ENCODE results near the gene BCR.
A peak's percentile ranks its signal among the peaks of the same experiment; 100 is the strongest.

The BCR gene

DNA sequence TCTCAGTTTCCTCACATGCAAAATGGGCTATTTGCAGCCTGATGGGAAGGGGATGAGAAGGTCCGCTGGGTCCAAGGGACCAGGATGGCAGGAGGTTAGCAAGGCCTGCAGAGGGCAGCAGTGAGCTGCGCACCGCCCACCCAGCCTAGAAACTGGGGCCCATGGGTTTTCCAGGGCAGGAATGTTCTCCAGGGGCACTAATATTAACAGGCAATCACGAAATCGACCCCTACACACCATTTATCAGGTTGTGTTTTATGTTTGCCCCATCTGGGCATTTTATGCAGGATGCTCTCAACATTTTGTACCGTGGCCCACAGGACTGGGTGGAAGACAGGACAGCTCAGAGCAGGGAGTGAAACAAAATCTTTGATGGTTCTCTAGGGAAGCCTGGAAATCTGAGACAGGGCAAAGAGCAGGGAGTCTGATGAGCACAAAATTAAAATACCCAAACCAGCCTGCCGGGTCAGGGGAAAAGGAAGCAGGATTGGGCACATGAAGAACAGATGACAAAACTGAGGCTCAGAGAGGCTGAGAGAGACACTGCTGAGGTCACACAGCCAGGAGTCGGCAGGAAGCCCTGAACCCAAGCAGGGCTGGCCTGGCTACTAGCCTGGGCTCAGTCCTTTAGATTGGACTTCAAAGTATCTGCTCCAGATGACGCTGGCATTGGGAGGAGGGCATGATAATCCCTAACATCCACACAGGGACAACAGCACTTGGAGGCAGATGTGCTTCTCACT is 1.6 kb upstream of the BCR start:
- Histone ChIP-seq H3K79me2 (ENCODE audit: control insufficient read depth, insufficient read depth, low read length, poor library complexity) (peaks cover 23% of the 10 kb centered on the region), H3K4me3 (ENCODE audit: low read depth, low read length) (no peak overlapping the region), H3K36me3 (ENCODE audit: control insufficient read depth in 1 of 2, insufficient read depth in 2 of 2, low read length in 2 of 2) (peaks cover 11 to 13% of the 10 kb centered on the region in 2 experiments), H3K14ac (ENCODE audit: low read length) (no peak overlapping the region), H3K4me2 (ENCODE audit: low read length) (no peak overlapping the region), H2AFZ (ENCODE audit: insufficient read depth, low read length, poor library complexity) (no peak overlapping the region), H4K91ac (ENCODE audit: low read depth, low read length) (no peak overlapping the region), H3K4me1 (ENCODE audit: control insufficient read depth in 1 of 2, insufficient read depth in 2 of 2, low read length in 2 of 2) (peaks cover 35 to 44% of the 10 kb centered on the region in 2 experiments), H3K18ac (ENCODE audit: low read length) (no peak overlapping the region), H3K79me1 (ENCODE audit: low read length) (peaks cover 28% of the 10 kb centered on the region), H3K9ac (ENCODE audit: low read length) (no peak overlapping the region), H3K9me3 (ENCODE audit: insufficient read depth, low read depth, low read length) (peaks cover 17% of the 10 kb centered on the region), H2BK12ac (ENCODE audit: low read length) (no peak overlapping the region), H3K23ac (ENCODE audit: low read length) (no peak overlapping the region), H3K27ac (ENCODE audit: low read depth, low read length) (no peak overlapping the region), H3K27me3 (ENCODE audit: insufficient read depth, low read length) (no peaks in the 10 kb centered on the region), H4K12ac (ENCODE audit: low read depth, low read length) (no peak overlapping the region), H4K8ac (ENCODE audit: low read depth, low read length) (no peak overlapping the region), H2BK120ac (ENCODE audit: insufficient read depth, low read length, poor library complexity) (no peak overlapping the region), H2AK5ac (ENCODE audit: low read length) (no peak overlapping the region), H2BK5ac (ENCODE audit: low read depth, low read length, poor library complexity) (no peak overlapping the region), H3K4ac (ENCODE audit: low read depth, low read length) (no peak overlapping the region)
- no CpG with 5 or more reads among the region's 9 CpGs for WGBS (ENCODE audit: extremely low coverage, insufficient coverage, insufficient read length)
- peak; percentile 65 to 73 for DNase-seq

DNA sequence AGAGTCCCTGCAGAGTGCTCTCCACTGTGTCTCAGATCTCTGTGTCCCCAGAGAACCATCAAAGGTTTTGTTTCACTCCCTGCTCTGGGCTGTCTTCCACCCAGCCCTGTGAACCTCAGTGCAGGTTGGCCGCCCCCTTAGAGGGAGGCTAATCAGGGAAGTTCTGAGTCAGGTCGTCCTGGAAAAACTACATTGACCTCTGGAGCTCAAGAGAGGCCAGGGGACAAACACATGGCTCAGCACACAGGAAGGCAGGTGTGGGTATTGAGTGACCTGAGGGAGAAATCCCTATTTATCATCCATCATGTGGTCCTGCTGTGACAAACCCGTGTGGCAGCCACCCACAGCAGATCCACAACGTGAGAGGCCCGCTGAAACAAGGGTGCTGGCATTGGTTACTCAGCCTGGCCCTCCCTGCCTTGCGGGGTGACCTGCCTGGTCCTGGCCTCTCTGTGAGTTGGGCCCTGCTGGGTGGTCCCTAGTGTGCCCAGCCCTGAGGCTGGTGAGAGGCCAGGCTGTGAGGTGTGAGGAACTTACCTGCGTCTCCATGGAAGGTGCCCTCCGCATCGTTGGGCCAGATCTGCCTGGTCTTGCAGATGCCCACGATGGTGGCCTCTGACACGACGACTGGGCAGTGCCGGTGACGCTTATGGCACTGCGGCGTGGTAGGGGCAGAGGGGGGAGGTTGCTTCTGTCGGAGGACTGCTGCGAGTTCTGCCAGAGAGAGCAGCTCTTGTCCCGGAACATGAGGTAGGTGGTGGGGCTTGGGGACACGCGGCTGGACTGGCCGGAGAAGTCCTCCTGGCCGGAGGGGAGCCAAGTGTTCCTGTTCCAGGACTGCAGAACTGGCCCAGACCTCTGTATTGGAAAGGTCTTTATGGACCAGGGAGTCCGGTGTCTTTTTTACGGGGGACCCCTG is 669 bp upstream of the BCR start:
- Histone ChIP-seq H3K23ac (ENCODE audit: low read length) (no peak overlapping the region), H3K14ac (ENCODE audit: low read length) (peak overlapping the region; percentile 34), H4K91ac (ENCODE audit: low read depth, low read length) (peak overlapping the region; percentile 68), H2BK120ac (ENCODE audit: insufficient read depth, low read length, poor library complexity) (peak overlapping the region; percentile 83), H3K27ac (ENCODE audit: low read depth, low read length) (peak overlapping the region; percentile 2), H2BK5ac (ENCODE audit: low read depth, low read length, poor library complexity) (peak overlapping the region; percentile 47), H3K4ac (ENCODE audit: low read depth, low read length) (peak overlapping the region; percentile 4), H2BK12ac (ENCODE audit: low read length) (peak overlapping the region; percentile 39), H3K18ac (ENCODE audit: low read length) (peak overlapping the region; percentile 65), H3K79me2 (ENCODE audit: control insufficient read depth, insufficient read depth, low read length, poor library complexity) (peaks cover 32% of the 10 kb centered on the region), H2AFZ (ENCODE audit: insufficient read depth, low read length, poor library complexity) (peak overlapping the region; percentile 9), H3K36me3 (ENCODE audit: control insufficient read depth in 1 of 2, insufficient read depth in 2 of 2, low read length in 2 of 2) (peaks cover 11 to 13% of the 10 kb centered on the region in 2 experiments), H3K4me3 (ENCODE audit: low read depth, low read length) (no peak overlapping the region), H3K27me3 (ENCODE audit: insufficient read depth, low read length) (no peaks in the 10 kb centered on the region), H3K4me2 (ENCODE audit: low read length) (peak overlapping the region; percentile 49), H3K4me1 (ENCODE audit: control insufficient read depth in 1 of 2, insufficient read depth in 2 of 2, low read length in 2 of 2) (peaks cover 40 to 51% of the 10 kb centered on the region in 2 experiments), H3K9me3 (ENCODE audit: insufficient read depth, low read depth, low read length) (peaks cover 17% of the 10 kb centered on the region), H4K12ac (ENCODE audit: low read depth, low read length) (peak overlapping the region; percentile 26), H3K9ac (ENCODE audit: low read length) (no peak overlapping the region), H4K8ac (ENCODE audit: low read depth, low read length) (peak overlapping the region; percentile 55), H3K79me1 (ENCODE audit: low read length) (peaks cover 28% of the 10 kb centered on the region), H2AK5ac (ENCODE audit: low read length) (peak overlapping the region; percentile 42)
- no CpG with 5 or more reads among the region's 25 CpGs for whole genome bisulfite sequencing (ENCODE audit: extremely low coverage, insufficient coverage, insufficient read length)
- peak; percentile 49 to 57 for DNase-seq

DNA sequence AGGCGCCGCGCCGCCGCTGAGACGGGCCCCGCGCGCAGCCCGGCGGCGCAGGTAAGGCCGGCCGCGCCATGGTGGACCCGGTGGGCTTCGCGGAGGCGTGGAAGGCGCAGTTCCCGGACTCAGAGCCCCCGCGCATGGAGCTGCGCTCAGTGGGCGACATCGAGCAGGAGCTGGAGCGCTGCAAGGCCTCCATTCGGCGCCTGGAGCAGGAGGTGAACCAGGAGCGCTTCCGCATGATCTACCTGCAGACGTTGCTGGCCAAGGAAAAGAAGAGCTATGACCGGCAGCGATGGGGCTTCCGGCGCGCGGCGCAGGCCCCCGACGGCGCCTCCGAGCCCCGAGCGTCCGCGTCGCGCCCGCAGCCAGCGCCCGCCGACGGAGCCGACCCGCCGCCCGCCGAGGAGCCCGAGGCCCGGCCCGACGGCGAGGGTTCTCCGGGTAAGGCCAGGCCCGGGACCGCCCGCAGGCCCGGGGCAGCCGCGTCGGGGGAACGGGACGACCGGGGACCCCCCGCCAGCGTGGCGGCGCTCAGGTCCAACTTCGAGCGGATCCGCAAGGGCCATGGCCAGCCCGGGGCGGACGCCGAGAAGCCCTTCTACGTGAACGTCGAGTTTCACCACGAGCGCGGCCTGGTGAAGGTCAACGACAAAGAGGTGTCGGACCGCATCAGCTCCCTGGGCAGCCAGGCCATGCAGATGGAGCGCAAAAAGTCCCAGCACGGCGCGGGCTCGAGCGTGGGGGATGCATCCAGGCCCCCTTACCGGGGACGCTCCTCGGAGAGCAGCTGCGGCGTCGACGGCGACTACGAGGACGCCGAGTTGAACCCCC is 798 bp downstream of the BCR start:
- WGBS (ENCODE audit: extremely low coverage, insufficient coverage, insufficient read length), result no CpG with 5 or more reads among the region's 112 CpGs
- no peaks in the 10 kb centered on the region for H3K27me3 ChIP-seq (ENCODE audit: insufficient read depth, low read length)
- peak overlapping the region; percentile 34 for H2BK12ac ChIP-seq (ENCODE audit: low read length)

More for the DNA sequence above, 798 bp downstream of the BCR start:
- peak overlapping the region; percentile 88 for H3K4me3 ChIP-seq (ENCODE audit: low read depth, low read length)
- peaks cover 45 to 55% of the 10 kb centered on the region in 2 experiments for H3K4me1 ChIP-seq (ENCODE audit: control insufficient read depth in 1 of 2, insufficient read depth in 2 of 2, low read length in 2 of 2)
- H3K79me1 ChIP-seq (ENCODE audit: low read length), result peaks cover 29% of the 10 kb centered on the region
- H3K14ac ChIP-seq (ENCODE audit: low read length), result peak overlapping the region; percentile 97
- H2BK5ac ChIP-seq (ENCODE audit: low read depth, low read length, poor library complexity), result peak overlapping the region; percentile 75
- no peak overlapping the region for H3K23ac ChIP-seq (ENCODE audit: low read length)
- peaks cover 42% of the 10 kb centered on the region for H3K79me2 ChIP-seq (ENCODE audit: control insufficient read depth, insufficient read depth, low read length, poor library complexity)
- peak in 1 of 2 donors; percentile 54 for DNase-seq
- peaks cover 9 to 10% of the 10 kb centered on the region in 2 experiments for H3K36me3 ChIP-seq (ENCODE audit: control insufficient read depth in 1 of 2, insufficient read depth in 2 of 2, low read length in 2 of 2)
- peak overlapping the region; percentile 91 for H3K9ac ChIP-seq (ENCODE audit: low read length)
- H2AK5ac ChIP-seq (ENCODE audit: low read length), result peak overlapping the region; percentile 83
- peaks cover 11% of the 10 kb centered on the region for H3K9me3 ChIP-seq (ENCODE audit: insufficient read depth, low read depth, low read length)
- peak overlapping the region; percentile 89 for H3K4ac ChIP-seq (ENCODE audit: low read depth, low read length)
- peak overlapping the region; percentile 70 for H4K12ac ChIP-seq (ENCODE audit: low read depth, low read length)
- H2AFZ ChIP-seq (ENCODE audit: insufficient read depth, low read length, poor library complexity), result peak overlapping the region; percentile 58
- H4K91ac ChIP-seq (ENCODE audit: low read depth, low read length), result peak overlapping the region; percentile 95
- H3K27ac ChIP-seq (ENCODE audit: low read depth, low read length), result peak overlapping the region; percentile 69
- peak overlapping the region; percentile 85 for H2BK120ac ChIP-seq (ENCODE audit: insufficient read depth, low read length, poor library complexity)
- peak overlapping the region; percentile 89 for H3K18ac ChIP-seq (ENCODE audit: low read length)
- peak overlapping the region; percentile 88 for H3K4me2 ChIP-seq (ENCODE audit: low read length)
- peak overlapping the region; percentile 90 for H4K8ac ChIP-seq (ENCODE audit: low read depth, low read length)

Measured in trophoblast cell (in vitro differentiated cells and primary cell).